Heart left ventricle (tissue), 16 donors: ENCODE results near the gene COA6. TPM values are rescaled to one million over a fixed set of nuclear protein-coding genes. Genes with fewer than 3 reads are reported as not detected.

Source experiments
- ATAC-seq, 4 donors: fragments of 200-7000 bp; cut with Tn5 transposase; one replicate each; pipeline ENCODE4 v1.9.1; 2020 to 2022; ENCODE audit warnings: moderate library complexity in 4 of 4, mild to moderate bottlenecking in 3 of 4, moderate number of reproducible peaks in 1 of 4
- DNase-seq, 5 donors: peaks; one replicate each; pipeline ENCODE4 v3.0.0-alpha.2; 2020
- H3K27ac ChIP-seq, 12 donors: fragments of 200-600 bp; sonication (generic) in 4 of 12; one replicate each; pipeline versions ENCODE4 v1.5.0 to v1.8.0; 2016 to 2022; ENCODE audit warnings: mild to moderate bottlenecking in 2 of 12
- H3K27me3 ChIP-seq, 9 donors: fragments of 200-600 bp; sonication (generic) in 2 of 9; one replicate each; pipeline versions ENCODE4 v1.5.1 to v1.8.0; 2016 to 2022; ENCODE audit warnings: mild to moderate bottlenecking in 3 of 9
- H3K36me3 ChIP-seq, 9 donors: fragments of 200-600 bp; sonication (generic) in 2 of 9; one replicate each; pipeline versions ENCODE4 v1.5.0 to v1.8.0; 2018 to 2022; ENCODE audit warnings: mild to moderate bottlenecking in 2 of 9
- H3K4me1 ChIP-seq, 12 donors: fragments of 200-600 bp; sonication (generic) in 4 of 12; one replicate each; pipeline versions ENCODE4 v1.5.0 to v1.8.0; 2016 to 2022; ENCODE audit warnings: mild to moderate bottlenecking in 3 of 12
- H3K4me3 ChIP-seq, 12 donors: fragments of 200-600 bp; sonication (generic) in 4 of 12; one replicate each; pipeline versions ENCODE4 v1.5.0 to v1.8.0; 2017 to 2022; ENCODE audit warnings: mild to moderate bottlenecking in 9 of 12, moderate library complexity in 4 of 12
- H3K9me3 ChIP-seq, 12 donors: fragments of 200-600 bp; sonication (generic) in 4 of 12; one replicate each; pipeline versions ENCODE4 v1.5.0 to v1.8.0; 2016 to 2022; ENCODE audit warnings: mild to moderate bottlenecking in 1 of 12
- POLR2A ChIP-seq, 2 donors: fragments of 450-650 bp; IDR thresholded peaks; one replicate each; pipeline ENCODE4 v1.6.1; 2017; ENCODE audit warnings: antibody characterized with exemption in 2 of 2, mild to moderate bottlenecking in 2 of 2, moderate library complexity in 2 of 2
- WGBS, 4 donors: extraction: QIAGEN DNeasy Blood & Tissue Kit in 2 of 4; methylation state at CpG; one replicate each; pipeline versions ENCODE4 v1.1.5 to v1.1.7; 2013 to 2018; 5-methylcytosine and 5-hydroxymethylcytosine counted together
- intact Hi-C, 10 donors: fragments of 100-400 bp; cut with DNase I; formaldehyde crosslinking; loops; one replicate each; pipeline versions ENCODE4 v1.11.1 to v1.14.2; 2022
- polyA plus RNA-seq, 2 donors: library from polyadenylated mRNA; stranded (reverse); fragments of 200-250 nt; gene quantifications; one replicate each; pipeline ENCODE4 v1.2.3, GENCODE V29; 2013
- total RNA-seq, 9 donors: library from RNA; depleted of rRNA in 2 of 9; stranded (reverse); fragments of >200 nt in 2 of 9; fragmentation: NEBNext Ultra II Directional in 3 of 9; extraction: Animal tissue kit (Norgen Biotek cat#: 25700) in 3 of 9; gene quantifications; one replicate each; pipeline versions ENCODE4 v1.1.0 to v1.2.4, GENCODE V29; 2016 to 2023
- TF ChIP-seq, protein P1 (sequence below), 12 donors: fragments of 200-600 bp; sonication (generic) in 4 of 12; IDR thresholded peaks; one replicate each; pipeline versions ENCODE4 v1.5.0 to v1.8.0; 2018 to 2022; ENCODE audit warnings: antibody characterized with exemption in 12 of 12, mild to moderate bottlenecking in 5 of 12
- donor health status: ischemic (EF 13 %, LVEDD 7.1; RV severe dilation, severe dysfunction).
- donor health status: healthy with polysubstance abuse.
- donor health status: DM: no; HTN: yes; CAD: no.
- donor health status: DM: no; HTN: no; CAD: no.
- donor health status: ischemic (EF 25% LVEDD 6.9; RV normal size, moderate dysfunction).
- donor health status: ischemic (EF 25% LVEDD 5.7; RV mildly dilated, moderate dysfunction).
- donor health status: healthy.
- donor health status: DM: yes; HTN: yes; CAD: no.
- donor health status: ischemic (EF 35%, LVEDD 5.7; RV mildly dilated, moderate dysfunction).
- donor health status: nonischemic (EF 11% LVEDD 7.7; RV severe dilation, severe dysfunction).
- donor health status: DM: yes; HTN: yes; CAD: no.
- donor health status: PGD.
- donor health status: ischemic (EF 29% LVEDD 5.4; RV normal size, mild dysfunction).
- donor health status: nonischemic (EF 23%, LVEDD 6.1; RV moderate dilation, normal function).

The COA6 gene
- total and polyA plus RNA-seq, 11 donors, result 25.5 to 133 (median 33.3) TPM

- ATAC-seq (no peak), DNase-seq (no peak)
- Histone ChIP-seq H3K27ac (no peak overlapping the region), H3K27me3 (no peaks in the 10 kb centered on the region), H3K4me3 (no peak overlapping the region), H3K36me3 (peaks cover 0 to 87% (median 71%) of the 10 kb centered on the region in 9 donors), H3K4me1 (no peaks in the 10 kb centered on the region), H3K9me3 (no peaks in the 10 kb centered on the region)
- TF ChIP-seq POLR2A (IDR thresholded peaks at IDR 0.05), result no peak
- TF ChIP-seq, protein P1, sequence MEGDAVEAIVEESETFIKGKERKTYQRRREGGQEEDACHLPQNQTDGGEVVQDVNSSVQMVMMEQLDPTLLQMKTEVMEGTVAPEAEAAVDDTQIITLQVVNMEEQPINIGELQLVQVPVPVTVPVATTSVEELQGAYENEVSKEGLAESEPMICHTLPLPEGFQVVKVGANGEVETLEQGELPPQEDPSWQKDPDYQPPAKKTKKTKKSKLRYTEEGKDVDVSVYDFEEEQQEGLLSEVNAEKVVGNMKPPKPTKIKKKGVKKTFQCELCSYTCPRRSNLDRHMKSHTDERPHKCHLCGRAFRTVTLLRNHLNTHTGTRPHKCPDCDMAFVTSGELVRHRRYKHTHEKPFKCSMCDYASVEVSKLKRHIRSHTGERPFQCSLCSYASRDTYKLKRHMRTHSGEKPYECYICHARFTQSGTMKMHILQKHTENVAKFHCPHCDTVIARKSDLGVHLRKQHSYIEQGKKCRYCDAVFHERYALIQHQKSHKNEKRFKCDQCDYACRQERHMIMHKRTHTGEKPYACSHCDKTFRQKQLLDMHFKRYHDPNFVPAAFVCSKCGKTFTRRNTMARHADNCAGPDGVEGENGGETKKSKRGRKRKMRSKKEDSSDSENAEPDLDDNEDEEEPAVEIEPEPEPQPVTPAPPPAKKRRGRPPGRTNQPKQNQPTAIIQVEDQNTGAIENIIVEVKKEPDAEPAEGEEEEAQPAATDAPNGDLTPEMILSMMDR (IDR thresholded peaks at IDR 0.05), result no peak
- 94 to 100% (median 96%) methylated on average over 5 of the region's 5 CpGs for WGBS, 4 donors
- intact Hi-C loops, result no loop called here
Observed at GRCh38 chr1:234430691-234431090, 57.4 kb downstream of the COA6 start.

DNA sequence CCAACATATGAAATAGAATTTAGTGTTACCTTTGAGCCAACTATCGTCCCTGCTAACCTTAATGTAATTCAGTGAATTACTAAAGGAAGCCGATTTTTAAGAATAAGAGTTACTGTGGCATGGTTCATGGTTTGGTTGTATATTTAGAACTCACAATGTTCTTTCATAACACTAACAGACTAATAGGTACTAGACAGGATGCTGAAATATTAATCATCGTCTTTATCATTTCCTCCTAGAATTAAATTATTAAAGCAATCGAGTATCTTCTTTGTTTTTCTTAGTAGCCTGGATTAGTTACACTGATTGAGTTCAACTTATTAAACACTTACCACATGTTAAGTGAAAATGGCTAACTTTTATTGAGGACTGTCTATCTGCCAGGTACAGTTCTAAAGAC lies 58.0 kb downstream of the COA6 start:
- no peak overlapping the region for H3K4me3 ChIP-seq
- ATAC-seq (no peak), DNase-seq (no peak)
- WGBS, 4 donors, result 79 to 87% (median 82%) methylated on average over 4 of the region's 4 CpGs
- TF ChIP-seq, protein P1 (IDR thresholded peaks at IDR 0.05), result no peak
- no peak for TF ChIP-seq POLR2A (IDR thresholded peaks at IDR 0.05)
- H3K36me3 ChIP-seq, result peaks cover 0 to 84% (median 70%) of the 10 kb centered on the region in 9 donors
- H3K9me3 ChIP-seq, result no peaks in the 10 kb centered on the region
- H3K27ac ChIP-seq, result no peak overlapping the region
- no peaks in the 10 kb centered on the region for H3K4me1 ChIP-seq
- H3K27me3 ChIP-seq, result no peaks in the 10 kb centered on the region
- intact Hi-C loops, result no loop called here

DNA sequence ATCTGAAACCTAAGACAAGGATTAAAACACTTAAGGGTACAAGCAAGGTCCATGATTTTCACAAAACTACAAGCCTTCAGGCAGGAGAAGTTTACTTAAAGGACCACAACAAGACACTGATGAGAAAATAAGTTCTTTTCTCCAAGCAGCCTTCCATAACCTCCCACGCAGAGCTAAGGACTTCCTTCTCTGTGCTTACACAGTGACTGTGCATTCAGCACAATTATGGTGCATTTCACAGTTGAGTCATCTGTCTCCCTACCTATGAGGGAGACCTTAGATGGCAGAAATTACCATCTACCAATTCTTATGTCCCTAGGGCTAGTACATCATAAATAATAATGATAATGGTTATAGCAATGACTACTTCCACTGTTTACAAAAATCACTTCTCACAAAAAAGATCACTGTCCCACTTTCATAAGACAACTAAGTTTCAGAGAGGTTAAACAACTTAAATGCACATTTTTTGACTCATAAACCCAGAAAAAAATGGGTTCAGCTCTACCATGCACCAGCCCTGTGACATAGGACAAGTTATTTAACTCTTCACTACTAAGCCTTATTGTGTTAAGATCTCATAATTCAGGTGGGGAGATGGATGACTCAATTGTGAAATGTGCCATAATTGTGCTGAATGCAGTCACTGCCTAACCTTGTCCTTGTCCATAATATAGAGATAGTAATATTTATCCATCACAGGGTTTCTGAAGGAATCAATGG lies 60.5 kb downstream of the COA6 start:
- Histone ChIP-seq H3K4me1 (peaks cover 0 to 6% (median 0%) of the 10 kb centered on the region in 12 donors), H3K4me3 (no peak overlapping the region), H3K27ac (no peak overlapping the region), H3K27me3 (no peaks in the 10 kb centered on the region), H3K9me3 (peaks cover 0 to 4% (median 0%) of the 10 kb centered on the region in 12 donors), H3K36me3 (peaks cover 0 to 66% (median 53%) of the 10 kb centered on the region in 9 donors)
- TF ChIP-seq, protein P1 (IDR thresholded peaks at IDR 0.05), result no peak
- no peak for TF ChIP-seq POLR2A (IDR thresholded peaks at IDR 0.05)
- no peak for ATAC-seq
- no peak for DNase-seq
- intact Hi-C loops, result no loop called here
- 87 to 94% (median 92%) methylated on average over 1 of the region's 1 CpG for WGBS, 4 donors

Other genes with a start within 250 kb of the COA6 start
- gene TARBP1, start 105.7 kb downstream of the COA6 start, total RNA-seq, result 10 to 100 TPM in 4 of 9 donors, 1 to 10 TPM in 5; 7.1 to 18.2 (median 9.9) TPM
- 10 to 100 TPM in 1 of 2 donors, 1 to 10 TPM in 1; 4.8 to 15.9 TPM for gene TARBP1, start 105.7 kb downstream of the COA6 start, polyA plus RNA-seq
- 100 to 1,000 TPM in 4 of 9 donors, 10 to 100 TPM in 5; 76.7 to 126 (median 81.3) TPM for gene IRF2BP2, start 236.7 kb downstream of the COA6 start, total RNA-seq
- 10 to 100 TPM; 36.1 to 77.4 TPM for gene IRF2BP2, start 236.7 kb downstream of the COA6 start, polyA plus RNA-seq